ENCODE data around the gene NUPR1.

- TF ChIP-seq, protein P1, sequence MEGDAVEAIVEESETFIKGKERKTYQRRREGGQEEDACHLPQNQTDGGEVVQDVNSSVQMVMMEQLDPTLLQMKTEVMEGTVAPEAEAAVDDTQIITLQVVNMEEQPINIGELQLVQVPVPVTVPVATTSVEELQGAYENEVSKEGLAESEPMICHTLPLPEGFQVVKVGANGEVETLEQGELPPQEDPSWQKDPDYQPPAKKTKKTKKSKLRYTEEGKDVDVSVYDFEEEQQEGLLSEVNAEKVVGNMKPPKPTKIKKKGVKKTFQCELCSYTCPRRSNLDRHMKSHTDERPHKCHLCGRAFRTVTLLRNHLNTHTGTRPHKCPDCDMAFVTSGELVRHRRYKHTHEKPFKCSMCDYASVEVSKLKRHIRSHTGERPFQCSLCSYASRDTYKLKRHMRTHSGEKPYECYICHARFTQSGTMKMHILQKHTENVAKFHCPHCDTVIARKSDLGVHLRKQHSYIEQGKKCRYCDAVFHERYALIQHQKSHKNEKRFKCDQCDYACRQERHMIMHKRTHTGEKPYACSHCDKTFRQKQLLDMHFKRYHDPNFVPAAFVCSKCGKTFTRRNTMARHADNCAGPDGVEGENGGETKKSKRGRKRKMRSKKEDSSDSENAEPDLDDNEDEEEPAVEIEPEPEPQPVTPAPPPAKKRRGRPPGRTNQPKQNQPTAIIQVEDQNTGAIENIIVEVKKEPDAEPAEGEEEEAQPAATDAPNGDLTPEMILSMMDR (conservative IDR thresholded peaks at IDR 0.05; ENCODE audit: low read depth, low read length), result no peak
- no peak for TF ChIP-seq EZH2 (IDR thresholded peaks at IDR 0.05; ENCODE audit: borderline replicate concordance, low read depth, low read length, poor library complexity, severe bottlenecking)
Observed at GRCh38 chr16:28531777-28532744, 6.7 kb downstream of the NUPR1 start.
